Sigmoid colon (tissue), 4 donors: Measurements from ENCODE around the gene RAB7B.

ENCODE experiments used
- CTCF ChIP-seq, 4 experiments: fragments of 450-650 bp in 3 of 4; fragments of 200-600 bp in 1 of 4; IDR thresholded peaks; one replicate each; pipeline ENCODE4 v1.5.1; 2016 to 2019; ENCODE audit warnings: antibody characterized with exemption in 4 of 4, mild to moderate bottlenecking in 3 of 4, moderate library complexity in 2 of 4
- EP300 ChIP-seq, 4 donors: sonication (generic); formaldehyde crosslinking; IDR thresholded peaks; one replicate each; pipeline ENCODE4 v1.6.1; 2017; ENCODE audit warnings: antibody characterized with exemption in 4 of 4

DNA sequence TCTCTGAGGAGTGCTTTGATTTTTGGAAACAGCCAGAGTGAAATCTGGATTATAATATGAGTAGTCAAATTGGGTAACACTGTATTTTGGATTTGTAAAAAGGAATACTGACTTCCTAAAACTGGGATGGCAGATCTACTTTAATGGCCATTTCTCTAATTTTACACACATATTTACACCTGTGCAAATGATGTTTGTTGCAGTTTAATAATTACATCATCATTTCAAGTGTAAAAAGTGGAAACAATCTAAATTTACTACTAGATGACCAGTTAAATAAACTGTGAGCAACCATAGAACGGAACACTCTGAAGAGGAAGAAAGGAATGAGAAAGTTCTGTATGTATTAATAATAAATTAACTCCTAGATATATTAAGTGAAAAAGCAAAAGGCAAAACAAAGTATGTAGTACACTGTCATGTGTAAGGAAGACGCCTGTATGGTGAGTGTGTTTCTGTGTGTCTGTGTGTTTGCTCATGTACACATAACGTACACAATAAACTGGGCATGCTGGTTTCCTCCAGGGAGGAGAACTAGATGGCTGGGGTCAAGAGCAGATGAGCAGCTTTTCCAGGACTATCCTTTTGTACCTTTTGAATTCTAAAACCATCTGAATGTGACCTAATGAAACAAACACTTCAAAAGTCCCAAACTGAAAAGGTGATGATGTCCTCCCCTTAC, 46.9 kb upstream of the RAB7B start:
- TF ChIP-seq CTCF (IDR thresholded peaks at IDR 0.05): no peak
- no peak for TF ChIP-seq EP300 (IDR thresholded peaks at IDR 0.05)
